Measurements from ENCODE around the gene CELA3B.
"Not testable (repeated sequence)": the region's sequence is repeated elsewhere in the genome, so short reads cannot be mapped to it uniquely, and the experiment has no call there.

The CELA3B gene

GRCh38 chr1:21989672-21990393, 13.0 kb downstream of the CELA3B start:
- not testable (repeated sequence) for H3K36me3 ChIP-seq (ENCODE audit: control insufficient read depth, insufficient read depth, low read length); H3K9me3 ChIP-seq (ENCODE audit: control insufficient read depth, insufficient read depth, low read length); H3K9ac ChIP-seq (ENCODE audit: low read depth, low read length); H3K4me3 ChIP-seq (ENCODE audit: low read depth, low read length); H3K4me1 ChIP-seq (ENCODE audit: control insufficient read depth, insufficient read depth, low read length); H3K27me3 ChIP-seq (ENCODE audit: control insufficient read depth, insufficient read depth, low read length)

GRCh38 chr1:21992186-21992585, 15.4 kb downstream of the CELA3B start:
- H3K4me1 ChIP-seq (ENCODE audit: control insufficient read depth, insufficient read depth, low read length); H3K27me3 ChIP-seq (ENCODE audit: control insufficient read depth, insufficient read depth, low read length); H3K9me3 ChIP-seq (ENCODE audit: control insufficient read depth, insufficient read depth, low read length); H3K9ac ChIP-seq (ENCODE audit: low read depth, low read length); H3K4me3 ChIP-seq (ENCODE audit: low read depth, low read length); H3K36me3 ChIP-seq (ENCODE audit: control insufficient read depth, insufficient read depth, low read length): not testable (repeated sequence)

GRCh38 chr1:21994716-21995115, 17.9 kb downstream of the CELA3B start:
- not testable (repeated sequence) for H3K36me3 ChIP-seq (ENCODE audit: control insufficient read depth, insufficient read depth, low read length); H3K9me3 ChIP-seq (ENCODE audit: control insufficient read depth, insufficient read depth, low read length); H3K4me1 ChIP-seq (ENCODE audit: control insufficient read depth, insufficient read depth, low read length); H3K9ac ChIP-seq (ENCODE audit: low read depth, low read length); H3K4me3 ChIP-seq (ENCODE audit: low read depth, low read length); H3K27me3 ChIP-seq (ENCODE audit: control insufficient read depth, insufficient read depth, low read length)

- H3K36me3 ChIP-seq (ENCODE audit: control insufficient read depth, insufficient read depth, low read length); H3K4me1 ChIP-seq (ENCODE audit: control insufficient read depth, insufficient read depth, low read length); H3K27me3 ChIP-seq (ENCODE audit: control insufficient read depth, insufficient read depth, low read length); H3K9me3 ChIP-seq (ENCODE audit: control insufficient read depth, insufficient read depth, low read length); H3K9ac ChIP-seq (ENCODE audit: low read depth, low read length); H3K4me3 ChIP-seq (ENCODE audit: low read depth, low read length): not testable (repeated sequence)
These were observed 19.8 kb downstream of the CELA3B start for GRCh38 chr1:21996663-21996970.

- H3K4me1 ChIP-seq (ENCODE audit: control insufficient read depth, insufficient read depth, low read length); H3K36me3 ChIP-seq (ENCODE audit: control insufficient read depth, insufficient read depth, low read length); H3K4me3 ChIP-seq (ENCODE audit: low read depth, low read length); H3K9me3 ChIP-seq (ENCODE audit: control insufficient read depth, insufficient read depth, low read length); H3K27me3 ChIP-seq (ENCODE audit: control insufficient read depth, insufficient read depth, low read length); H3K9ac ChIP-seq (ENCODE audit: low read depth, low read length): not testable (repeated sequence)
These were observed 21.2 kb downstream of the CELA3B start for GRCh38 chr1:21997891-21998623.

GRCh38 chr1:21998624-21999294, 21.9 kb downstream of the CELA3B start:
- not testable (repeated sequence) for H3K36me3 ChIP-seq (ENCODE audit: control insufficient read depth, insufficient read depth, low read length); H3K9ac ChIP-seq (ENCODE audit: low read depth, low read length); H3K9me3 ChIP-seq (ENCODE audit: control insufficient read depth, insufficient read depth, low read length); H3K4me3 ChIP-seq (ENCODE audit: low read depth, low read length); H3K27me3 ChIP-seq (ENCODE audit: control insufficient read depth, insufficient read depth, low read length); H3K4me1 ChIP-seq (ENCODE audit: control insufficient read depth, insufficient read depth, low read length)

- not testable (repeated sequence) for H3K27me3 ChIP-seq (ENCODE audit: control insufficient read depth, insufficient read depth, low read length); H3K36me3 ChIP-seq (ENCODE audit: control insufficient read depth, insufficient read depth, low read length); H3K9me3 ChIP-seq (ENCODE audit: control insufficient read depth, insufficient read depth, low read length); H3K4me3 ChIP-seq (ENCODE audit: low read depth, low read length); H3K9ac ChIP-seq (ENCODE audit: low read depth, low read length); H3K4me1 ChIP-seq (ENCODE audit: control insufficient read depth, insufficient read depth, low read length)
These were observed 22.8 kb downstream of the CELA3B start for GRCh38 chr1:21999645-22000044.

GRCh38 chr1:22001409-22001808, 24.6 kb downstream of the CELA3B start, which contains the start of gene CELA3A:
CELA3A (plus strand) TSS chr1:22001657; CDS start chr1:22001675, 18 bp downstream.
- H3K4me3 ChIP-seq (ENCODE audit: low read depth, low read length), result no peak within 1 kb of the TSS
- no peaks in the 10 kb centered on the region for H3K36me3 ChIP-seq (ENCODE audit: control insufficient read depth, insufficient read depth, low read length)
- H3K9ac ChIP-seq (ENCODE audit: low read depth, low read length), result no peak within 1 kb of the TSS
- no peaks in the 10 kb centered on the region for H3K9me3 ChIP-seq (ENCODE audit: control insufficient read depth, insufficient read depth, low read length)
- no peaks in the 10 kb centered on the region for H3K4me1 ChIP-seq (ENCODE audit: control insufficient read depth, insufficient read depth, low read length)
- no peaks in the 10 kb centered on the region for H3K27me3 ChIP-seq (ENCODE audit: control insufficient read depth, insufficient read depth, low read length)

- not testable (repeated sequence) for H3K4me1 ChIP-seq (ENCODE audit: control insufficient read depth, insufficient read depth, low read length); H3K27me3 ChIP-seq (ENCODE audit: control insufficient read depth, insufficient read depth, low read length); H3K4me3 ChIP-seq (ENCODE audit: low read depth, low read length); H3K9ac ChIP-seq (ENCODE audit: low read depth, low read length); H3K9me3 ChIP-seq (ENCODE audit: control insufficient read depth, insufficient read depth, low read length); H3K36me3 ChIP-seq (ENCODE audit: control insufficient read depth, insufficient read depth, low read length)
These were observed 25.6 kb downstream of the CELA3B start for GRCh38 chr1:22002461-22002860.

- not testable (repeated sequence) for H3K9me3 ChIP-seq (ENCODE audit: control insufficient read depth, insufficient read depth, low read length); H3K4me3 ChIP-seq (ENCODE audit: low read depth, low read length); H3K4me1 ChIP-seq (ENCODE audit: control insufficient read depth, insufficient read depth, low read length); H3K27me3 ChIP-seq (ENCODE audit: control insufficient read depth, insufficient read depth, low read length); H3K36me3 ChIP-seq (ENCODE audit: control insufficient read depth, insufficient read depth, low read length); H3K9ac ChIP-seq (ENCODE audit: low read depth, low read length)
These were observed 26.1 kb downstream of the CELA3B start for GRCh38 chr1:22002875-22003274.

- H3K4me3 ChIP-seq (ENCODE audit: low read depth, low read length); H3K9me3 ChIP-seq (ENCODE audit: control insufficient read depth, insufficient read depth, low read length); H3K27me3 ChIP-seq (ENCODE audit: control insufficient read depth, insufficient read depth, low read length); H3K9ac ChIP-seq (ENCODE audit: low read depth, low read length); H3K36me3 ChIP-seq (ENCODE audit: control insufficient read depth, insufficient read depth, low read length); H3K4me1 ChIP-seq (ENCODE audit: control insufficient read depth, insufficient read depth, low read length): not testable (repeated sequence)
These were observed 27.1 kb downstream of the CELA3B start for GRCh38 chr1:22003959-22004358.
